Heart left ventricle (tissue), 16 donors: Measurements from ENCODE around the gene RASL10A. TPM values are rescaled to one million over a fixed set of nuclear protein-coding genes. Genes with fewer than 3 reads are reported as not detected.

ENCODE experiments used
- ATAC-seq, 4 donors: fragments of 200-7000 bp; cut with Tn5 transposase; one replicate each; pipeline ENCODE4 v1.9.1; 2020 to 2022; ENCODE audit warnings: moderate library complexity in 4 of 4, mild to moderate bottlenecking in 3 of 4, moderate number of reproducible peaks in 1 of 4
- DNase-seq, 5 donors: peaks; one replicate each; pipeline ENCODE4 v3.0.0-alpha.2; 2020
- H3K27ac ChIP-seq, 12 donors: fragments of 200-600 bp; sonication (generic) in 4 of 12; one replicate each; pipeline versions ENCODE4 v1.5.0 to v1.8.0; 2016 to 2022; ENCODE audit warnings: mild to moderate bottlenecking in 2 of 12
- H3K27me3 ChIP-seq, 9 donors: fragments of 200-600 bp; sonication (generic) in 2 of 9; one replicate each; pipeline versions ENCODE4 v1.5.1 to v1.8.0; 2016 to 2022; ENCODE audit warnings: mild to moderate bottlenecking in 3 of 9
- H3K36me3 ChIP-seq, 9 donors: fragments of 200-600 bp; sonication (generic) in 2 of 9; one replicate each; pipeline versions ENCODE4 v1.5.0 to v1.8.0; 2018 to 2022; ENCODE audit warnings: mild to moderate bottlenecking in 2 of 9
- H3K4me1 ChIP-seq, 12 donors: fragments of 200-600 bp; sonication (generic) in 4 of 12; one replicate each; pipeline versions ENCODE4 v1.5.0 to v1.8.0; 2016 to 2022; ENCODE audit warnings: mild to moderate bottlenecking in 3 of 12
- H3K4me3 ChIP-seq, 12 donors: fragments of 200-600 bp; sonication (generic) in 4 of 12; one replicate each; pipeline versions ENCODE4 v1.5.0 to v1.8.0; 2017 to 2022; ENCODE audit warnings: mild to moderate bottlenecking in 9 of 12, moderate library complexity in 4 of 12
- H3K9me3 ChIP-seq, 12 donors: fragments of 200-600 bp; sonication (generic) in 4 of 12; one replicate each; pipeline versions ENCODE4 v1.5.0 to v1.8.0; 2016 to 2022; ENCODE audit warnings: mild to moderate bottlenecking in 1 of 12
- CTCF ChIP-seq, 12 donors: fragments of 200-600 bp; sonication (generic) in 4 of 12; IDR thresholded peaks; one replicate each; pipeline versions ENCODE4 v1.5.0 to v1.8.0; 2018 to 2022; ENCODE audit warnings: antibody characterized with exemption in 12 of 12, mild to moderate bottlenecking in 5 of 12
- POLR2A ChIP-seq, 2 donors: fragments of 450-650 bp; IDR thresholded peaks; one replicate each; pipeline ENCODE4 v1.6.1; 2017; ENCODE audit warnings: antibody characterized with exemption in 2 of 2, mild to moderate bottlenecking in 2 of 2, moderate library complexity in 2 of 2
- WGBS, 4 donors: extraction: QIAGEN DNeasy Blood & Tissue Kit in 2 of 4; methylation state at CpG; one replicate each; pipeline versions ENCODE4 v1.1.5 to v1.1.7; 2013 to 2018; 5-methylcytosine and 5-hydroxymethylcytosine counted together
- intact Hi-C, 10 donors: fragments of 100-400 bp; cut with DNase I; formaldehyde crosslinking; loops; one replicate each; pipeline versions ENCODE4 v1.11.1 to v1.14.2; 2022
- polyA plus RNA-seq, 2 donors: library from polyadenylated mRNA; stranded (reverse); fragments of 200-250 nt; gene quantifications; one replicate each; pipeline ENCODE4 v1.2.3, GENCODE V29; 2013
- total RNA-seq, 9 donors: library from RNA; depleted of rRNA in 2 of 9; stranded (reverse); fragments of >200 nt in 2 of 9; fragmentation: NEBNext Ultra II Directional in 3 of 9; extraction: Animal tissue kit (Norgen Biotek cat#: 25700) in 3 of 9; gene quantifications; one replicate each; pipeline versions ENCODE4 v1.1.0 to v1.2.4, GENCODE V29; 2016 to 2023
- donor health status: ischemic (EF 13 %, LVEDD 7.1; RV severe dilation, severe dysfunction).
- donor health status: healthy with polysubstance abuse.
- donor health status: DM: no; HTN: yes; CAD: no.
- donor health status: DM: no; HTN: no; CAD: no.
- donor health status: ischemic (EF 25% LVEDD 6.9; RV normal size, moderate dysfunction).
- donor health status: ischemic (EF 25% LVEDD 5.7; RV mildly dilated, moderate dysfunction).
- donor health status: healthy.
- donor health status: DM: yes; HTN: yes; CAD: no.
- donor health status: ischemic (EF 35%, LVEDD 5.7; RV mildly dilated, moderate dysfunction).
- donor health status: nonischemic (EF 11% LVEDD 7.7; RV severe dilation, severe dysfunction).
- donor health status: DM: yes; HTN: yes; CAD: no.
- donor health status: PGD.
- donor health status: ischemic (EF 29% LVEDD 5.4; RV normal size, mild dysfunction).
- donor health status: nonischemic (EF 23%, LVEDD 6.1; RV moderate dilation, normal function).

The RASL10A gene
- total and polyA plus RNA-seq, 11 donors = 0.29 to 5.8 (median 1.1) TPM

DNA sequence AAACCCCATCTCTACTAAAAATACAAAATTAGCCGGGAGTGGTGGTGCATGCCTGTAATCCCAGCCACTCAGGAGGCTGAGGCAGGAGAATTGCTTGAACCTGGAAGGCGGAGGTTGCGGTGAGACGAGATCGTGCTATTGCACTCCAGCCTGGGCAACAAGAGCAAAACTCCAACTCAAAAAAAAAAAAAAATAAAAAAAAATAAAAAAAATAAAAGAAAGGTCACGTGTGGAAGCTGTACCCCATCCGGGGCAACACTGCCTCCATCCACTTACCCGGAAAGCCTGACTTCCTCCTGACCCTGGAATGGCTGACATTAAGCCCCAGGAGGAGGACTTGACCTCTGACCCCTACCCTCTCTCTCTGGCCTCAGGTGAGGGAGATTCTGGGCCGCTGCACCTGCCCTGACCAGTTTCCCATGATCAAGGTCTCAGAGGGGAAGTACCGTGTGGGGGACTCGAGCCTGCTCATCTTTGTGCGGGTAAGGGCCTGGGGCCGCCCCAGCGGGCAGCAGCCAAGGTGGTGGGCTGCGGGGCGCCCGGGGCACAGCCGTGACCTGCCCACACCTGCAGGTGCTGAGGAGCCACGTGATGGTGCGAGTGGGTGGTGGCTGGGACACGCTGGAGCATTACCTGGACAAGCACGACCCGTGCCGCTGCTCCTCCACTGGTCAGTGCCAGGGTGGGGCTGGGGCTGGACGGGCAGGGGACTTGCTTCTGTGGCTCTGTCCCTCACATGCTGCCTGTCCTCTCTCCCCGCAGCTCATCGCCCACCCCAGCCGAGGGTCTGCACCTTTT, 5.2 kb downstream of the RASL10A start:
- peak in 1 of 5 donors; percentile 41 for DNase-seq

DNA sequence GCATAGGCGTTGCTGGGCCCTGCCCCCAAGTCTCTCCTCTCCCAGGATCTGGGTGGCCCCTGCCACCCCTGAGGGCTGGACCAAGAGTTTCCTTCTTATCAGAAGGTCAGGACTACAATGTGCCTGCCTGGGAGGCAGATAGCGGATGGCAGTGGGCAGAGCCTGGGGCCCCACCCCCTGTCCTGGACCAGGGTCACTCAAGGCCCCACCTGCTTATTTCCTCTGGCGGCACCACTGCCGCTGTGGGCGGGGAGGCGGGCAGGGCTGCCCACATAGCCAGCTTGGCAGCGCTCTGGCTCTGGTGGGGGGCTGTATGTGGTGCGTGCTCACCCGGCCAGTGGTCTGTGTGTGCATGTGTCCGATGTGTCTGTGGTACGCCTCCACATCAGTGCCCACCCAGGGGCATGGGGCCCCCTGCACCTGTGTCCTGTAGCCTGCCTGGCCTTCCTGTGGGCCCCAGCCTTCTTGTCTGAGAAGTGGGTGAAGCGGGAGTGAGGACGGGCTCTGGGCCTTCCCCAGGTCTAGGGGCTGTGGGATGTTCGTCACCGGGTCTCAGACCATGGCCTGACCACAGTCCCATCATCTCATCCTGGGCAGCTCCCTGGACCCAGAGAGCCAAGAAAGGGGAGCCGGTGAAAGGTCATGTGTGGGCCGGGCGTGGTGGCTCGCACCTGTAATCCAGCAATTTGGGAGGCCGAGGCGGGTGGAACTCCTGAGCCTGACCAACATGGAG, 6.0 kb downstream of the RASL10A start:
- peak overlapping the region; percentile 34 to 95 (median 89) for H3K27ac ChIP-seq
- H3K27me3 ChIP-seq = peaks cover 4 to 16% (median 10%) of the 10 kb centered on the region in 9 donors
- intact Hi-C loops = loop anchor here in 7 of 10 donors (5.0 kb wide), 5 partner anchors 33 to 1013 kb away; partner anchors contain the start of genes EWSR1 (in 1 of the 7) and RHBDD3 (in 1 of the 7)
- no peak for TF ChIP-seq POLR2A (IDR thresholded peaks at IDR 0.05)
- TF ChIP-seq CTCF (IDR thresholded peaks at IDR 0.05) = no peak
- H3K4me3 ChIP-seq = peak overlapping the region in 10 of 12 donors; percentile 63 to 98 (median 88)
- H3K36me3 ChIP-seq = peaks cover 0 to 13% (median 0%) of the 10 kb centered on the region in 9 donors
- DNase-seq (peak; percentile 75 to 88 (median 81)), ATAC-seq (peak; percentile 33 to 63 (median 52))
- peaks cover 9 to 81% (median 64%) of the 10 kb centered on the region in 12 donors for H3K4me1 ChIP-seq
- no peaks in the 10 kb centered on the region for H3K9me3 ChIP-seq
- WGBS, 4 donors = 56 to 69% (median 66%) methylated on average over 11 to 21 of the region's 21 CpGs

More for the DNA sequence above, 5.2 kb downstream of the RASL10A start:
- intact Hi-C loops = no loop called here
- H3K27me3 ChIP-seq = peaks cover 4 to 23% (median 17%) of the 10 kb centered on the region in 9 donors
- TF ChIP-seq CTCF (IDR thresholded peaks at IDR 0.05) (no peak), POLR2A (IDR thresholded peaks at IDR 0.05) (no peak)
- peaks cover 0 to 13% (median 0%) of the 10 kb centered on the region in 9 donors for H3K36me3 ChIP-seq
- H3K4me3 ChIP-seq = peak overlapping the region in 9 of 12 donors; percentile 13 to 98 (median 41)
- no peak for ATAC-seq
- H3K4me1 ChIP-seq = peaks cover 9 to 86% (median 68%) of the 10 kb centered on the region in 12 donors
- peak overlapping the region; percentile 31 to 95 (median 89) for H3K27ac ChIP-seq
- H3K9me3 ChIP-seq = no peaks in the 10 kb centered on the region
- WGBS, 4 donors = 60 to 75% (median 65%) methylated on average over 18 to 28 of the region's 28 CpGs

DNA sequence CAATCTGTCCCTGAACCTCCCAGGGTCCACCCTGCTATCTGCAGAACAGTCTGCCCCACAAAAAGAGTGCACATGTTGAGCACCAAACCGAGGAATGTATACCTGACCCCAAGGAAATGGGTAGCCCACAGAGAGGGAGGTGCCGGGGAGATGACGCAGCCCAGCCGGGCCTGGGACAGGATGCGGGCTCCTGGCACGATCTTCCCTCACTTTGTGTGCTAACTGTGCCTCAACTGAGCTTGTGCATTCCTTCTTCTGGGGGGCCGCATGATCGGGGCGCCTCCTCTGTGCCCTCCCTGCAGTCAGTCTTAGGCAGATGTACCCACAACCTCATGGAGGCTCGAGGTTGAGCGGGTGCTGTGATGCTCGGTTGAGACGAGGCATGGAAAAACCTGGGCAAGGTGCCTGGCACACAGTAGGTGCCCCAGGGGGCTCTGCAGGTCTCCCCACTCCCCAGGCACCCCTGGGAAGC, 6.7 kb downstream of the RASL10A start:
- H3K4me1 ChIP-seq = peaks cover 9 to 75% (median 59%) of the 10 kb centered on the region in 12 donors

More for the DNA sequence above, 6.7 kb downstream of the RASL10A start:
- Histone ChIP-seq H3K9me3 (no peaks in the 10 kb centered on the region), H3K36me3 (peaks cover 0 to 13% (median 0%) of the 10 kb centered on the region in 9 donors), H3K4me3 (peak overlapping the region; percentile 4 to 98 (median 84)), H3K27ac (peak overlapping the region; percentile 86 to 95 (median 89)), H3K27me3 (peaks cover 0 to 9% (median 4%) of the 10 kb centered on the region in 9 donors)
- ATAC-seq (no peak), DNase-seq (peak in 1 of 5 donors; percentile 67)
- WGBS, 4 donors = 35 to 47% (median 40%) methylated on average over 12 to 13 of the region's 13 CpGs
- no peak for TF ChIP-seq CTCF (IDR thresholded peaks at IDR 0.05)
- TF ChIP-seq POLR2A (IDR thresholded peaks at IDR 0.05) = no peak
- intact Hi-C loops = loop anchor here in 7 of 10 donors (5.0 kb wide), 5 partner anchors 33 to 1013 kb away; partner anchors contain the start of genes EWSR1 (in 1 of the 7) and RHBDD3 (in 1 of the 7)
